ENCODE data around the gene RIPK1.
"Not testable (repeated sequence)": the region's sequence is repeated elsewhere in the genome, so short reads cannot be mapped to it uniquely, and the experiment has no call there.

The RIPK1 gene

GRCh38 chr6:3075772-3076113 is 7.4 kb downstream of the RIPK1 start:
- no peak for DNase-seq (ENCODE audit: low read depth)
- TF ChIP-seq CTCF (IDR thresholded peaks at IDR 0.05; ENCODE audit: control insufficient read depth, extremely low read depth, insufficient read depth), result no peak
- H3K4me3 ChIP-seq (ENCODE audit: low read depth, low read length), result no peak overlapping the region

DNA sequence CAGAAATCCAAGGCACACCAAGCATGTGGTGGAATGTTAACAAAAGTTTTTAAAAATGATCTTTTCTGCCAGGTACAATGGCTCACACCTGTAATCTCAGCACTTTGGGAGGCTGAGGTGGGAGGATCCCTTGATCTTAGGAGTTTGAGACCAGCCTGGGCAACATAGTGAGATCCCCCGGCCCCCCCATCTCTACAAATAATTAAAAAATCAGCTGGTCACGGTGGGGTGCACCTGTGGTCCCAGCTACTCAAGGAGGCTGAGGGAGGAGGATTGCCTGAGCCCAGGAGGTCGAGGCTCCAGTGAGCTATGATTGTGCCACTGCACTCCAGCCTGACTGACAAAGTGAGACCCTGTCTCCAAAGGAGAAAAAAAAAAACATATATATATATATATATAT is 8.0 kb downstream of the RIPK1 start:
- TF ChIP-seq CTCF (IDR thresholded peaks at IDR 0.05; ENCODE audit: control insufficient read depth, extremely low read depth, insufficient read depth), result no peak
- H3K4me3 ChIP-seq (ENCODE audit: low read depth, low read length), result no peak overlapping the region
- no peak for DNase-seq (ENCODE audit: low read depth)

DNA sequence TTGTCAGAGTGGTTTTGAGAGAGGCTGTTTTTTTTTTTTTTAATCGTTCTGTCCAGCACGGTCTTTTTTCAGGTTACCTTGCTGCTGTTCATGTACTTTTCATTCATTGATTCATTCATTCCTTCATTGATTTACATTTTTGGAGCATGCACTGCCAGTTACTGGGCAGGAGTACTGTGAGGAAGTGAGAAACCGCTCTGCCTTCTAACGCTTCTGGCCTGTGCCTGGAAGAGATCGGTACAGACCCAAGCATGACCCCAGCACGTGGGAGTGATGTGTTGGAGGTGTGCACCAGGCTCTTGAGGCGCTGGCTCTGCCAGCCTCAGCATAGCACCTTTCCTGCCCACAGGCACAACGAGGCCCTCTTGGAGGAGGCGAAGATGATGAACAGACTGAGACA is 9.1 kb downstream of the RIPK1 start:
- DNase-seq (ENCODE audit: low read depth), result no peak
- no peak for TF ChIP-seq CTCF (IDR thresholded peaks at IDR 0.05; ENCODE audit: control insufficient read depth, extremely low read depth, insufficient read depth)
- no peak overlapping the region for H3K4me3 ChIP-seq (ENCODE audit: low read depth, low read length)

DNA sequence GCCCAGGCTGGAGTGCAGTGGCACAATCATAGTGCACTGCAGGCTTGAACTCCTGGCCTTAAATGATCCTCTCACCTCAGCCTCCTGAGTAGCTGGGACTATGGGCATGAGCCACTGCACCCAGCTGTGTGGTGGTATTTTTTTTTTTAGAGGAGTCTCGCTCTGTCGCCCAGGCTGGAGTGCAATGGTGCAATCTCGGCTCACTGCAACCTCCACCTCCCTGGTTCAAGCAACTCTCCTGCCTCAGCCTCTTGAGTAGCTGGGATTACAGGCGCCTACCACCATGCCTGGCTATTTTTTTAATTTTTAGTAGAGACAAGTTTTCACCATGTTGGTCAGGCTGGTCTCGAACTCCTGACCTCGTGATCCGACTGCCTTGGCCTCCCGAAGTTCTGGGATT is 10.7 kb downstream of the RIPK1 start:
- DNase-seq (ENCODE audit: low read depth); H3K4me3 ChIP-seq (ENCODE audit: low read depth, low read length): not testable (repeated sequence)

DNA sequence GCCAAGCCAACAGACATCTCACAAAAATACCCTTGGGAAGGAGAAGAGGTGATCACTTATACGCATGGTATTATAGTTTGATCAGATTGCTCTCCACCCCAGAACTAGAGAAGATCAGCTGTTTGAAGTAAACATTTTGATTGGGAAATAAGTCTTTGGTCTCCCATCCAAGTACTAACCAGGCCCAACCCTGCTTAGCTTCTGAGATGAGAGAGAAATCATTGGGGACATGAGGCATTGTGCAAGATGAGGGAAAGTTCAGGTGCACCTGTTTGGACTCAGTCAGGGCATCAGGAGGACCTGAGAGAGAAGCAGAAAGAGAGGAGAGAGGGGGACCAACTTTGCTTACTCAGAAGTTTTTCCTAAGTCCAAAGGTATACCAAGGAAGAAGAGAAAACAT is 11.4 kb downstream of the RIPK1 start:
- no peak for TF ChIP-seq CTCF (IDR thresholded peaks at IDR 0.05; ENCODE audit: control insufficient read depth, extremely low read depth, insufficient read depth)
- no peak for DNase-seq (ENCODE audit: low read depth)
- H3K4me3 ChIP-seq (ENCODE audit: low read depth, low read length), result no peak overlapping the region

GRCh38 chr6:3081960-3082359 is 13.7 kb downstream of the RIPK1 start:
- DNase-seq (ENCODE audit: low read depth), result no peak
- TF ChIP-seq CTCF (IDR thresholded peaks at IDR 0.05; ENCODE audit: control insufficient read depth, extremely low read depth, insufficient read depth), result no peak
- H3K4me3 ChIP-seq (ENCODE audit: low read depth, low read length), result no peak overlapping the region

DNA sequence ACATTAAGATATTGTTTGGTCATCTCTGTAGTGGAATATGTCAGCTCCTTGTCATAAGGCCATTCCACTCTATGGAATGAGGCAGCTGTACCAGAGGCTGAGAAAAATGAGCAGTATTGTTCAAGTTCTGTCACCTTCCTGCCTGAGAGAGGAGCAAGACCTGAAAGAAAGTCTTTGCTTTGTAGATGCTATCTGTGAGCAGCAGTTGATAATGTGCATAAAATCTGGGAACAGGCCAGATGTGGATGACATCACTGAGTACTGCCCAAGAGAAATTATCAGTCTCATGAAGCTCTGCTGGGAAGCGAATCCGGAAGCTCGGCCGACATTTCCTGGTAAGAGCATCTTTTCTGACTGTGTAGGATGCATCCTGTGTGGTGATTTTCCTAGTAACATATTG is 16.8 kb downstream of the RIPK1 start:
- no peak overlapping the region for H3K4me3 ChIP-seq (ENCODE audit: low read depth, low read length)
- no peak for TF ChIP-seq CTCF (IDR thresholded peaks at IDR 0.05; ENCODE audit: control insufficient read depth, extremely low read depth, insufficient read depth)
- DNase-seq (ENCODE audit: low read depth), result no peak
